GM12874 (cell line): ENCODE measurements around the gene ADCY5.

Experiments used
- CTCF ChIP-seq: IDR thresholded peaks from 2 replicates; pipeline ENCODE4 v1.5.1; 2011; ENCODE audit warnings: low read depth, mild to moderate bottlenecking, control low read depth, low read length, moderate library complexity; ENCODE audit not compliant: insufficient read depth

ADCY5 gene

GRCh38 chr3:123395235-123395634, 53.7 kb downstream of the ADCY5 start:
- no peak for TF ChIP-seq CTCF

GRCh38 chr3:123394391-123395020, 54.4 kb downstream of the ADCY5 start:
- no peak for TF ChIP-seq CTCF

- TF ChIP-seq CTCF: no peak
Observed at GRCh38 chr3:123392871-123393620, 55.8 kb downstream of the ADCY5 start.

DNA sequence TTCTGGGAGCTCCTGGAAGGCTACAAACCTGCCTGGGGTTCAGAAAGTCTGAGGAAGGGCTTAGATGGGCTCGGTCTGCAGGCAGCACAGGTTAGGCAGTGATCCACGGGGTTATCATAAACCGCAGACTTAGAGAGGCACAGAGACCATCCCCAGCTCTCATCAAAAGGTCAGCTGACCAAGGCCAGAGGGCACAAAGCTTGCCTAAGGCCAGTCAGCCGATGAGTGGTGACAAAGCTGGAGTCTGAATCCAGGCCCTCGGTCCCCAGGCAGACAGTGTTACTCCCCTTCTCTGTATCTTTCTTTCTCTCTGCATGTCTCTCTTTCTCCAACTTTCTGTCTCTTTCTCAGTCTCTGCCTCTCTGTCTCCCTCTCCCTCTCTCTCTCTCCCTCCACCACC, 56.5 kb downstream of the ADCY5 start:
- TF ChIP-seq CTCF: no peak

DNA sequence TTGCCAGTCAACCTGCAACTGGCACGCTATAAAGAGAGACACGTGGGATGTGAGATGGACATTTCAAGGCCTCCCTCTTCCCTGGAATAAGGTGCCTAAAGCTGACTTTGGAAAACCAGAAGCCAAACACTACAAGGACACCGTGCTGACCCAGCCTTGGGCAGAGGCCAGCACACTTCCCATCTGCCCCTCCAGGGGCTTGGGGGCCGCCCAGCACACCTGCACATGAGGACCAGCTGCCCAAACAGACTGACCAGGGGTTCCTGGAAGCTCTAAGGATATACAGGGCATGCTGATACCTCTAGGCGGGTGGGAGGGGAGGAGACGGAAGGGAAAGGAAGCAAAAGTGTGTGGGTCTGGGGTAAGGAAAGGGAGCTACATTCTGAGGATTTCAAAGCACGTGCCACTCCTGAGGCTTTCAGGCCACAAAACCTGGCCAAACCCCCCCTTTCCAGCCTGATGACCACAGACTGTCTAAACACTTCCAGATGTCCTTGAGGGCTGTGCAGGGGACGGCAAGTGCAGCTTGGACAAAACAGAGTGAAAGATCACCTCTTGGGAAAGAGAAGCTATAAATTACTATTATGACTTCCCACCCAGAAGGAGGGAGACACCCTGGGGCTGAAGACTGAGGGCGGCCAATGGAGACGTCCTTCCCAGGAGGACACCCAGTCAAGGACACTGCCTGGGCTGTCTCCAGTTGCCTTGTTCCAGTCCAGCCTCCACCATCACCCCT, 57.9 kb downstream of the ADCY5 start:
- no peak for TF ChIP-seq CTCF

DNA sequence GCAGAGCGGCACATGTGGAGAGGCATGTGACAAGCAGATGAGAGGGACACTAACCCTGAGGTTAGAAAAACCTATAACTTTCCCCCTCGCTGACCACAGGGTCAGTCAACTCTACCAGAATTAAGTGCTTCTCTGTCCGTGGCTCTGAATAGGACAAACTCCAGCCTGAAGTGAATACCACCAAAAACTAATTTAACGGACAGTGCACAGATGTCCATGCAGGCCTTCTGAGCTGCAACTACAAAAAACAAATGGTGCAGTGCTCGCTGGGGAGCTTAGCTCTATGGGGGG, 59.3 kb downstream of the ADCY5 start:
- no peak for TF ChIP-seq CTCF

DNA sequence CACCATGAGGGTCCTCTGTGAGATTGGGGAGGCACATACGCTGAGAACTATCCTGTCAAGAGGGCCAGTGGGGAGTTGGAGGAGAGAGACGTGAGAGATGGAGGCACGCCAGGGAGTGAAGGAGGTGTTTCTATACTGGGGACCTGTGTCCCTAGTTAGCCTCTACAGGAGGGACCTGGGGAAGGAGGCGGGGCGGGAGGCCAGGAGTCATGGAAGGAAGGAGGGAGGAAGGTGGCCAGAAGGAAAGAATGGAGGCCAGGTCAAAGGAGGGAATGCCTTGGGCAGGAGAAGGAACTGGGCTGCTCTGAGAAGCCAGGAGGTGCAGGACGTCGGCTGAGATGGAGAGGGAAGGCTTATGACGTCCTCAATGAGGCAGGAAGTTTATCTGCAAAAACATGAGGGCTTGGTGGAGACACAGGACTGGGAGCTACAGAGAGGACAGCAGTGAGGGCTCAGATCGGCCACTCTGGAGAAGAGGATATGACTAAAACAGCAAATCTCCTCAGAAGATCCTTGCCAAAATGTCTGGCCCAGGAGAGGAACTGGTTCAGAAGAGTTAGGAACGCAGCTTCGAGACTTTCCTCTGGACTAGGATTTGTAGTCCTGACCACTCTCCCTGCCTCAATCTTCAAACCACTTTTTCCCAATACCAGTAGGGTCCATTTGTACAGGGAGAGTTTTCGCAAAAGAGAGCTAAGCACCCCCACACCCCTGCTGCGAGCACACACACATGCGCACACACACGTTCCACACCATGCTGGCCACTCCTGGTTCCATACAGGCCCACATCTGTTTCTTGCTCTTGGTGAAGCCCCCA, 59.9 kb downstream of the ADCY5 start:
- TF ChIP-seq CTCF: no peak
